Measurements from ENCODE around the gene PPP1R16B.

Gene PPP1R16B

GRCh38 chr20:38896009-38896594 lies 90.6 kb downstream of the PPP1R16B start:
- no peak for DNase-seq (ENCODE audit: low spot score)

GRCh38 chr20:38897267-38897666 lies 91.8 kb downstream of the PPP1R16B start:
- no peak for DNase-seq (ENCODE audit: low spot score)

- DNase-seq (ENCODE audit: low spot score) = no peak
Measured at GRCh38 chr20:38900606-38901005, 95.1 kb downstream of the PPP1R16B start.

- DNase-seq (ENCODE audit: low spot score) = no peak
Measured at GRCh38 chr20:38902601-38903000, 97.1 kb downstream of the PPP1R16B start.

- DNase-seq (ENCODE audit: low spot score) = no peak
Measured at GRCh38 chr20:38903335-38903734, 97.8 kb downstream of the PPP1R16B start.

GRCh38 chr20:38905375-38905774 lies 99.9 kb downstream of the PPP1R16B start:
- DNase-seq (ENCODE audit: low spot score) = no peak

- DNase-seq (ENCODE audit: low spot score) = no peak
Measured at GRCh38 chr20:38907918-38908677, 102.6 kb downstream of the PPP1R16B start.

- no peak for DNase-seq (ENCODE audit: low spot score)
Measured at GRCh38 chr20:38915355-38915754, 109.9 kb downstream of the PPP1R16B start.

GRCh38 chr20:38917657-38918056 lies 112.2 kb downstream of the PPP1R16B start:
- DNase-seq (ENCODE audit: low spot score) = no peak

- no peak for DNase-seq (ENCODE audit: low spot score)
Measured at GRCh38 chr20:38918172-38918571, 112.7 kb downstream of the PPP1R16B start.

GRCh38 chr20:38919683-38920082 lies 114.2 kb downstream of the PPP1R16B start:
- DNase-seq (ENCODE audit: low spot score) = no peak

GRCh38 chr20:38920411-38920810 lies 114.9 kb downstream of the PPP1R16B start:
- no peak for DNase-seq (ENCODE audit: low spot score)

- DNase-seq (ENCODE audit: low spot score) = no peak
Measured at GRCh38 chr20:38920851-38921250, 115.4 kb downstream of the PPP1R16B start.

- DNase-seq (ENCODE audit: low spot score) = no peak
Measured at GRCh38 chr20:38924718-38925117, 119.2 kb downstream of the PPP1R16B start.

- peak; percentile 99 for DNase-seq (ENCODE audit: low spot score)
Measured at GRCh38 chr20:38926142-38926933, 120.8 kb downstream of the PPP1R16B start, which contains the start of gene FAM83D. FAM83D (plus strand) TSS chr20:38926417; CDS start chr20:38926443, 26 bp downstream.

GRCh38 chr20:38926934-38927616 lies 121.6 kb downstream of the PPP1R16B start:
- DNase-seq (ENCODE audit: low spot score) = peak; percentile 28

GRCh38 chr20:38927902-38928578 lies 122.5 kb downstream of the PPP1R16B start:
- DNase-seq (ENCODE audit: low spot score) = peak; percentile 23

- DNase-seq (ENCODE audit: low spot score) = no peak
Measured at GRCh38 chr20:38930242-38930569, 124.7 kb downstream of the PPP1R16B start.

GRCh38 chr20:38931984-38932383 lies 126.5 kb downstream of the PPP1R16B start:
- no peak for DNase-seq (ENCODE audit: low spot score)

GRCh38 chr20:38932457-38933120 lies 127.1 kb downstream of the PPP1R16B start:
- no peak for DNase-seq (ENCODE audit: low spot score)

GRCh38 chr20:38934530-38934929 lies 129.0 kb downstream of the PPP1R16B start:
- DNase-seq (ENCODE audit: low spot score) = no peak
